Hippocampal formation (tissue), 2 donors: ENCODE measurements around the gene SERF1B.
"Not testable (repeated sequence)": the region's sequence is repeated elsewhere in the genome, so short reads cannot be mapped to it uniquely, and the experiment has no call there.

Experiments used
- DNase-seq, 2 donors: peaks; one replicate each; lab custom pipeline; 2025; lab: John Stamatoyannopoulos, UW

The SERF1B gene

GRCh38 chr5:70025106-70025844, at the start of gene SERF1B:
TSS of gene SERF1B (plus strand) at chr5:70025251. CDS start at chr5:70025452, 201 bp downstream.
- DNase-seq, result not testable (repeated sequence)

- not testable (repeated sequence) for DNase-seq
These were observed 33.3 kb upstream of the SERF1B start for GRCh38 chr5:69991713-69992112.

GRCh38 chr5:69995535-69995934, 29.5 kb upstream of the SERF1B start:
- DNase-seq, result not testable (repeated sequence)

- not testable (repeated sequence) for DNase-seq
These were observed 4.4 kb upstream of the SERF1B start for GRCh38 chr5:70020660-70021059.

GRCh38 chr5:70025845-70026145, 744 bp downstream of the SERF1B start:
- DNase-seq, result not testable (repeated sequence)

GRCh38 chr5:70031204-70031603, 6.2 kb downstream of the SERF1B start:
- not testable (repeated sequence) for DNase-seq

GRCh38 chr5:70041411-70041810, 16.4 kb downstream of the SERF1B start:
- not testable (repeated sequence) for DNase-seq

- not testable (repeated sequence) for DNase-seq
These were observed 24.7 kb downstream of the SERF1B start for GRCh38 chr5:70049790-70050142.

GRCh38 chr5:70056289-70056942, 31.4 kb downstream of the SERF1B start:
- not testable (repeated sequence) for DNase-seq

- DNase-seq, result not testable (repeated sequence)
These were observed 32.1 kb downstream of the SERF1B start for GRCh38 chr5:70057140-70057539.

GRCh38 chr5:70077632-70078031, 52.6 kb downstream of the SERF1B start:
- not testable (repeated sequence) for DNase-seq

GRCh38 chr5:70088907-70089464, 63.9 kb downstream of the SERF1B start:
- not testable (repeated sequence) for DNase-seq

- DNase-seq, result not testable (repeated sequence)
These were observed 66.7 kb downstream of the SERF1B start for GRCh38 chr5:70091776-70092175.
